ENCODE results near the gene NHS. TPM values are rescaled to one million over a fixed set of nuclear protein-coding genes. Genes with fewer than 3 reads are reported as not detected.

NHS gene
- total and polyA plus RNA-seq, 4 experiments from 2014 or later = 0.09 to 0.67 TPM; not detected in 2

DNA sequence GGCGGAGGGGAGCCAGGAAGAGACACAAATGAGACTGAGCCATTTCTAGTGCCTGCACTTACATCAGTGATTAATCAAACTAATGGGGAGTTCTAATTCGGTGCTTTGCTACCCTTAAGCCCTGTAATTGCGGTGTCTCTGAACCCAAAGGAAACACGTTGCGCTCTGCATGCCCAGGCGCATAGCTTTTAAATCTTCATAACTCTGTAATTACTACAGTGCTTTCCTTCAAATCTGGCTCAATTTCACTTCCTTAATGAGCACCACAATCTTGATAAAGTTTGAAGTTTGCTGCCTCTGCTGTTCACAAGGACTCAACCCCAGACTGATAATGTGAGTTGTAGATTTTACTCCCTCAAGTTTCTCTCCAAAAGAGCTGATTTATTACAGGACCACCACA, 5.7 kb upstream of the NHS start:
- Histone ChIP-seq H3K4me1 (ENCODE audit: insufficient read depth, low read length) (no peaks in the 10 kb centered on the region), H3K36me3 (ENCODE audit: insufficient read depth, low read length) (no peaks in the 10 kb centered on the region), H3K27ac (ENCODE audit: low read depth, low read length) (no peak overlapping the region), H3K4me3 (ENCODE audit: low read length in 2 of 2) (no peak overlapping the region), H3K9me3 (ENCODE audit: control insufficient read depth in 1 of 2, low read length in 2 of 2) (no peaks in the 10 kb centered on the region), H3K27me3 (ENCODE audit: insufficient read depth, low read length) (no peaks in the 10 kb centered on the region)
- no peaks in the 10 kb centered on the region for H3K4me1 Mint-ChIP-seq
- intact Hi-C loops (cut with micrococcal nuclease) = no loop called here
- POLR2A ChIA-PET (ENCODE audit: partially characterized antibody) = no interaction called here
- H3K36me3 Mint-ChIP-seq = no peaks in the 10 kb centered on the region
- peaks cover 4 to 5% of the 10 kb centered on the region in 2 donors for H3K27me3 Mint-ChIP-seq
- CTCF ChIA-PET (ENCODE audit: partially characterized antibody) = no interaction called here
- no peak overlapping the region for H3K27ac Mint-ChIP-seq
- H3K4me3 Mint-ChIP-seq = no peak overlapping the region
- DNase-seq = no peak
- H3K9me3 Mint-ChIP-seq = peaks cover 0 to 3% (median 0%) of the 10 kb centered on the region in 8 donors

DNA sequence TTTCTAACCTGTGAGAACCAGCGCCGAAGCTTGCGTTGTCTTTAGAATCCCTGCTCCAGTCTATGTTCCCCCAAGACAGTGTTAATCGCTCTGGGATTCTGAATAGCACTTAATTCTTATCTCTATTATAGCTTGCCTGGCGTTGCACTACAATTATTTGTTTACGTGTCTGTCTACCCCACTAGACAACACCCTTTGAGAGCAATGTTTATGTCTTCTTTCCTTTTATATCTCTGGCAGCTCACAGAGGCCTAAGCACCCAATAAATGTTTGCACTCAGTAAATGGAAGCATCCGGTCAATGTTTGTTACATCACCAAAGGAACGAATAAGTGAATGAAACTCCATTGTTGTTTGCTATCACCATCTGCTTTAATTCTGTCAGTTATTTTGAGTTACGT, 4.8 kb upstream of the NHS start:
- POLR2A ChIA-PET (ENCODE audit: partially characterized antibody) = no interaction called here
- CTCF ChIA-PET (ENCODE audit: partially characterized antibody) = no interaction called here
- Mint-ChIP-seq H3K27ac (no peak overlapping the region), H3K4me1 (no peaks in the 10 kb centered on the region), H3K4me3 (no peak overlapping the region), H3K36me3 (no peaks in the 10 kb centered on the region), H3K9me3 (peaks cover 0 to 3% (median 0%) of the 10 kb centered on the region in 8 donors), H3K27me3 (peaks cover 7 to 9% of the 10 kb centered on the region in 2 donors)
- H3K4me3 ChIP-seq (ENCODE audit: low read length in 2 of 2) = no peak overlapping the region
- no peaks in the 10 kb centered on the region for H3K9me3 ChIP-seq (ENCODE audit: control insufficient read depth in 1 of 2, low read length in 2 of 2)
- H3K36me3 ChIP-seq (ENCODE audit: insufficient read depth, low read length) = no peaks in the 10 kb centered on the region
- intact Hi-C loops (cut with micrococcal nuclease) = no loop called here
- no peak overlapping the region for H3K27ac ChIP-seq (ENCODE audit: low read depth, low read length)
- no peaks in the 10 kb centered on the region for H3K27me3 ChIP-seq (ENCODE audit: insufficient read depth, low read length)
- DNase-seq = no peak
- no peaks in the 10 kb centered on the region for H3K4me1 ChIP-seq (ENCODE audit: insufficient read depth, low read length)

DNA sequence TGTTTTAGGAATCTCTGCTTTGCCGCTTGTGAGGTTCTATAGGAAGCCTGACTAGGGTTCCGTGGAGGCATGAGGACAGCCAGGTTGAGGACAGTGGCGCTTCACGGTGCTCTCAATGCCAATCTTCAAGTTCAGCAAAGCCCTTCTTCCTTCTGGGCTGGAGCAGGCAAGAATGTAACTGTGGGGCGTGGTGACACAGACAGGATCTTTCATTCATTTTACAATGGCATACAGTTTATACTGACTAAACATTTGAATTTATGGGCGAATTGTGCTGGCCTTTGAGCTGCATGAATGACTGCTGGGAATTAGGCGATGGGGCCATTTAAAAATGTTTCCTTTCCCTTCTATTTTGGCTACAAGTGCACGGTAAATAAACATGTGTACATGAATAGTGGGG, 2.9 kb upstream of the NHS start:
- H3K36me3 ChIP-seq (ENCODE audit: insufficient read depth, low read length) = no peaks in the 10 kb centered on the region
- ChIA-PET CTCF (ENCODE audit: partially characterized antibody) (no interaction called here), POLR2A (ENCODE audit: partially characterized antibody) (no interaction called here)
- no peak for DNase-seq
- H3K27ac ChIP-seq (ENCODE audit: low read depth, low read length) = no peak overlapping the region
- Mint-ChIP-seq H3K27me3 (peaks cover 7 to 9% of the 10 kb centered on the region in 2 donors), H3K9me3 (peaks cover 0 to 3% (median 0%) of the 10 kb centered on the region in 8 donors), H3K4me1 (no peaks in the 10 kb centered on the region), H3K4me3 (no peak overlapping the region), H3K27ac (no peak overlapping the region), H3K36me3 (no peaks in the 10 kb centered on the region)
- H3K27me3 ChIP-seq (ENCODE audit: insufficient read depth, low read length) = no peaks in the 10 kb centered on the region
- no peaks in the 10 kb centered on the region for H3K4me1 ChIP-seq (ENCODE audit: insufficient read depth, low read length)
- H3K4me3 ChIP-seq (ENCODE audit: low read length in 2 of 2) = no peak overlapping the region
- H3K9me3 ChIP-seq (ENCODE audit: control insufficient read depth in 1 of 2, low read length in 2 of 2) = no peaks in the 10 kb centered on the region
- intact Hi-C loops (cut with micrococcal nuclease) = no loop called here

DNA sequence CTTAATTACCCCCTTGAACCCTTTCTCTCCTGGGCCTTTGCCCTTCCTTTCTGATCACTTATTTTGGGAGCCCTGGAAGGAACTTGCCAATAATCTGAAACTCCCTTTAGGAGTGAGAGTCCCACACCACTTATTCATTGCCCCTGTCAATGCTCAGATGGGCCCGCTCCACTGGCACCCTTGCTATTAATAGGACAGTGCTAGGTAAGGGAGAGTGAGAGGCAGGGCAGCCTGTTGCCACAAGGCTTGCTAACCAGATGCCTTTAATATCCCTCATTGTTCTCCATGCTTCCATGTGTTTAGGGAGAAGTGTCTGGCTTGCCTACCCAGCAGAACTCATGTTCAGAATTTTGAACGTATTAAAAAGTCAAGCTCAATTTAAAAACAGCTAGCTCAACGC, 1.7 kb upstream of the NHS start:
- no peaks in the 10 kb centered on the region for H3K4me1 Mint-ChIP-seq
- peaks cover 2% of the 10 kb centered on the region for H3K27me3 ChIP-seq (ENCODE audit: insufficient read depth, low read length)
- no peak overlapping the region for H3K27ac Mint-ChIP-seq
- CTCF ChIA-PET (ENCODE audit: partially characterized antibody) = no interaction called here
- no peak overlapping the region for H3K27ac ChIP-seq (ENCODE audit: low read depth, low read length)
- H3K4me1 ChIP-seq (ENCODE audit: insufficient read depth, low read length) = no peaks in the 10 kb centered on the region
- no peak overlapping the region for H3K4me3 ChIP-seq (ENCODE audit: low read length in 2 of 2)
- intact Hi-C loops (cut with micrococcal nuclease) = no loop called here
- no peak for DNase-seq
- POLR2A ChIA-PET (ENCODE audit: partially characterized antibody) = no interaction called here
- peaks cover 0 to 3% (median 0%) of the 10 kb centered on the region in 8 donors for H3K9me3 Mint-ChIP-seq
- no peaks in the 10 kb centered on the region for H3K36me3 Mint-ChIP-seq
- peaks cover 11 to 15% of the 10 kb centered on the region in 2 donors for H3K27me3 Mint-ChIP-seq
- H3K9me3 ChIP-seq (ENCODE audit: control insufficient read depth in 1 of 2, low read length in 2 of 2) = no peaks in the 10 kb centered on the region
- H3K36me3 ChIP-seq (ENCODE audit: insufficient read depth, low read length) = no peaks in the 10 kb centered on the region
- H3K4me3 Mint-ChIP-seq = no peak overlapping the region

DNA sequence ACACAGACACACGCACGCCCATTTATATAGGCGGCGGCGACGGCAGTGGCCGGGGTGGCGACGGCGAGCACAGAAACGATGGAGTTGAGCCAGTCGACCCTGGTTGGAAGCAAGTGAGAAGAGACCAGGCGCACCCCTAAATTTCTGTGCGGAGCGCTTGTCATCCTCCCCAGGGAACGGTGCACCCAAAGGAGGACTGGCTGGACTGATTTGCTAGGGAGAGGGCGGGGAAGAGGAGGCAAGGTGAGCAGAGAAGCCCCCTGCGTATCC, 302 bp downstream of the NHS start:
- H3K27ac ChIP-seq (ENCODE audit: low read depth, low read length) = no peak overlapping the region
- peaks cover 0 to 8% (median under 1%) of the 10 kb centered on the region in 8 donors for H3K9me3 Mint-ChIP-seq
- no peaks in the 10 kb centered on the region for H3K4me1 Mint-ChIP-seq
- POLR2A ChIA-PET (ENCODE audit: partially characterized antibody) = no interaction called here
- peaks cover 13 to 19% of the 10 kb centered on the region in 2 donors for H3K27me3 Mint-ChIP-seq
- H3K4me3 Mint-ChIP-seq = no peak overlapping the region
- intact Hi-C loops (cut with micrococcal nuclease) = no loop called here
- CTCF ChIA-PET (ENCODE audit: partially characterized antibody) = no interaction called here
- H3K27me3 ChIP-seq (ENCODE audit: insufficient read depth, low read length) = peaks cover 2% of the 10 kb centered on the region
- no peaks in the 10 kb centered on the region for H3K4me1 ChIP-seq (ENCODE audit: insufficient read depth, low read length)
- no peak overlapping the region for H3K4me3 ChIP-seq (ENCODE audit: low read length in 2 of 2)
- H3K27ac Mint-ChIP-seq = no peak overlapping the region
- no peak for DNase-seq
- H3K36me3 ChIP-seq (ENCODE audit: insufficient read depth, low read length) = no peaks in the 10 kb centered on the region
- no peaks in the 10 kb centered on the region for H3K36me3 Mint-ChIP-seq
- no peaks in the 10 kb centered on the region for H3K9me3 ChIP-seq (ENCODE audit: control insufficient read depth in 1 of 2, low read length in 2 of 2)

DNA sequence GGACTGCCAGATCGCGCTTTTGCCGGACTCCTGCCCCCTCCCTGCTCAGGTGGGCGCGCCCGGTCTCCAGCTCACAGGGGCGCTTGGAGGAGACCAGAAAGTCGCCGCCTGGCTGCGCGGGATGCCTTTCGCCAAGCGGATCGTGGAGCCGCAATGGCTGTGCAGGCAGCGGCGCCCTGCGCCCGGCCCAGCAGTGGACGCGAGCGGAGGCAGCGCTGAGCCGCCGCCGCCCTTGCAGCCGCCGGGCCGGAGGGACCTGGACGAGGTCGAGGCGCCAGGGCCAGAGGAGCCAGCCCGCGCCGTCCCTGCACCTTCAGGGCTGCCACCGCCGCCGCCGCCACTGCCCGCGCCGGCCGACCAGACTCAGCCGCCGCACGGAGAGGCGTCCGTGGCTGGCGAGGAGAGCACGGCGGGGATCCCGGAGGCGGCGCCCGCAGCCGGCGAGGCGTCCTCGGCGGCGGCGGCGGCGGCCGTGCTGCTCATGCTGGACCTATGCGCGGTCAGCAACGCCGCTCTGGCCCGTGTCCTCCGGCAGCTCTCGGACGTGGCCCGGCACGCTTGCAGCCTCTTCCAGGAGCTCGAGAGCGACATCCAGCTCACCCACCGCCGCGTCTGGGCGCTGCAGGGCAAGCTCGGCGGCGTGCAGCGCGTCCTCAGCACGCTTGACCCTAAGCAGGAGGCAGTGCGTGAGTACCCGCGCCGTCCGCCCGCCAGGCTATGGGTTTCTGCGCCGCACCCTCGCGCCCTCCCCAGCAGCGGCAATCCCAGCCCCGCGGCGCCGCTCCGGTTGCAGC, 834 bp downstream of the NHS start:
- no peaks in the 10 kb centered on the region for H3K4me1 ChIP-seq (ENCODE audit: insufficient read depth, low read length)
- H3K27me3 ChIP-seq (ENCODE audit: insufficient read depth, low read length) = peaks cover 2% of the 10 kb centered on the region
- H3K27ac Mint-ChIP-seq = no peak overlapping the region
- no peak overlapping the region for H3K4me3 ChIP-seq (ENCODE audit: low read length in 2 of 2)
- DNase-seq = no peak
- no peaks in the 10 kb centered on the region for H3K9me3 ChIP-seq (ENCODE audit: control insufficient read depth in 1 of 2, low read length in 2 of 2)
- ChIA-PET POLR2A (ENCODE audit: partially characterized antibody) (no interaction called here), CTCF (ENCODE audit: partially characterized antibody) (no interaction called here)
- H3K9me3 Mint-ChIP-seq = peaks cover 0 to 8% (median under 1%) of the 10 kb centered on the region in 8 donors
- H3K27me3 Mint-ChIP-seq = peaks cover 13 to 21% of the 10 kb centered on the region in 2 donors
- H3K36me3 ChIP-seq (ENCODE audit: insufficient read depth, low read length) = no peaks in the 10 kb centered on the region
- no peak overlapping the region for H3K4me3 Mint-ChIP-seq
- H3K27ac ChIP-seq (ENCODE audit: low read depth, low read length) = no peak overlapping the region
- no peaks in the 10 kb centered on the region for H3K36me3 Mint-ChIP-seq
- intact Hi-C loops (cut with micrococcal nuclease) = no loop called here
- no peaks in the 10 kb centered on the region for H3K4me1 Mint-ChIP-seq

DNA sequence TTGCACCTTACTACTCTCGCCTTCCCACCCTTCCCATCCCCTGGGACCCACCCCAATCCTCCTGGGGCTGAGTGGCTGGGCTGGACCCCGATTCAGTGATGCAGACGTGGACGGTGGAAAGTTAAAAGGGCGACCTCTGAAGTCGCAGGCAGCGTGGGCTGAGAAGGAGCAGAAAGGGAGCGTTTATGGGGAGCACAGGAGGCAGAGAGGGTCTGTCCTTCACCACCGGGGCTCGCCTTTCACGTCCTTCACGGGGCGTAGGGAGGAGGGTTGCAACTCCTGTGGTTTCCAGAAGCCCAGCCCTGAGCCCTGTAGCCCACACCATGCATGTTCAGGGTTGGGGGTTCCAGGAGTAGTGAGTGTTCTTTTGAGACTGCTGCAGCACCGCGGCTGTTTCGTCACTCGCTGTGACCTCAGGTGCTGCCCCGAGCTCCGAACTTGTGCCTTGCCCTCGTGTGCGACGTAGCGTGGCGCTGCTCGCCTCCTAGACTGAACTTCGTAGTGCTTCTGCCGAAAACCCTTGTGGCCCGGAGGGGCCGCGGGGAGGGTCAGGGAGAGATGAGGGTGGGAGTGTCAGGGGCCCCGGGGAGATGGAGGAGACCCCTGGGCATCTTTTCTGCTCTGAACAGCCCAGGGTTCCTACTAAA, 1.6 kb downstream of the NHS start:
- Histone ChIP-seq H3K36me3 (ENCODE audit: insufficient read depth, low read length) (no peaks in the 10 kb centered on the region), H3K27me3 (ENCODE audit: insufficient read depth, low read length) (peaks cover 2% of the 10 kb centered on the region), H3K9me3 (ENCODE audit: control insufficient read depth in 1 of 2, low read length in 2 of 2) (no peaks in the 10 kb centered on the region), H3K4me3 (ENCODE audit: low read length in 2 of 2) (no peak overlapping the region), H3K27ac (ENCODE audit: low read depth, low read length) (no peak overlapping the region), H3K4me1 (ENCODE audit: insufficient read depth, low read length) (no peaks in the 10 kb centered on the region)
- ChIA-PET POLR2A (ENCODE audit: partially characterized antibody) (no interaction called here), CTCF (ENCODE audit: partially characterized antibody) (no interaction called here)
- Mint-ChIP-seq H3K27me3 (peaks cover 13 to 21% of the 10 kb centered on the region in 2 donors), H3K4me1 (no peaks in the 10 kb centered on the region), H3K27ac (no peak overlapping the region), H3K36me3 (no peaks in the 10 kb centered on the region), H3K9me3 (peaks cover 0 to 10% (median under 1%) of the 10 kb centered on the region in 8 donors), H3K4me3 (no peak overlapping the region)
- intact Hi-C loops (cut with micrococcal nuclease) = no loop called here
- no peak for DNase-seq

Data from CD4-positive, alpha-beta memory T cell (primary cell).